Spinal cord (tissue), 10 donors: ENCODE results near the gene TXN. TPM values are rescaled to one million over a fixed set of nuclear protein-coding genes. Genes with fewer than 3 reads are reported as not detected.

ENCODE experiments used
- DNase-seq, 6 donors: peaks; one replicate each; pipeline versions ENCODE4 v3.0.0 to v3.0.0-alpha.2; 2013 to 2015; ENCODE audit warnings: low spot score in 6 of 6, low read depth in 4 of 6
- H3K27ac ChIP-seq: one replicate; pipeline ENCODE4 v1.5.1; 2013; ENCODE audit warnings: low read depth, low read length, control low read depth
- H3K27me3 ChIP-seq: one replicate; pipeline ENCODE4 v1.6.1; 2013; ENCODE audit warnings: low read length; ENCODE audit not compliant: control insufficient read depth, insufficient read depth
- H3K36me3 ChIP-seq: one replicate; pipeline ENCODE4 v1.6.1; 2013; ENCODE audit warnings: low read length; ENCODE audit not compliant: control insufficient read depth, insufficient read depth
- H3K4me1 ChIP-seq: one replicate; pipeline ENCODE4 v1.6.1; 2013; ENCODE audit warnings: low read length; ENCODE audit not compliant: control insufficient read depth, insufficient read depth
- H3K4me3 ChIP-seq: one replicate; pipeline ENCODE4 v1.5.1; 2013; ENCODE audit warnings: low read depth, low read length, control low read depth
- H3K9me3 ChIP-seq: one replicate; pipeline ENCODE4 v1.6.1; 2013; ENCODE audit warnings: low read length; ENCODE audit not compliant: control insufficient read depth, insufficient read depth
- WGBS: methylation state at CpG from one replicate; pipeline ENCODE4 v1.1.5; 2013; ENCODE audit warnings: missing lambda C conversion rate; ENCODE audit not compliant: insufficient coverage; 5-methylcytosine and 5-hydroxymethylcytosine counted together
- polyA plus RNA-seq, 2 donors: library from polyadenylated mRNA; unstranded; fragments of 120-200 nt; gene quantifications; one replicate each; pipeline ENCODE4 v1.2.1, GENCODE V29; 2013; ENCODE audit not compliant: insufficient read length in 2 of 2
- total RNA-seq, 2 donors: library from RNA; depleted of rRNA in 1 of 2; stranded (reverse); fragments of 120-200 nt in 1 of 2; fragments of >200 nt in 1 of 2; gene quantifications; one replicate each; pipeline versions ENCODE4 v1.2.3 to v1.2.4, GENCODE V29; 2013 to 2014
- donor health status: healthy.

Gene TXN
- total and polyA plus RNA-seq, 4 donors: 127 to 214 (median 187) TPM

- H3K36me3 ChIP-seq: peaks cover 9% of the 10 kb centered on the region
- no peak overlapping the region for H3K27ac ChIP-seq
- H3K4me3 ChIP-seq: no peak overlapping the region
- DNase-seq: no peak
- peaks cover 14% of the 10 kb centered on the region for H3K4me1 ChIP-seq
- WGBS: 29% methylated on average over 1 of the region's 4 CpGs
- no peaks in the 10 kb centered on the region for H3K27me3 ChIP-seq
- H3K9me3 ChIP-seq: no peaks in the 10 kb centered on the region
Observed at GRCh38 chr9:110251212-110251611, 5.1 kb downstream of the TXN start.

GRCh38 chr9:110249603-110250002, 6.7 kb downstream of the TXN start:
- H3K27ac ChIP-seq: no peak overlapping the region
- H3K4me3 ChIP-seq: no peak overlapping the region
- H3K4me1 ChIP-seq: peaks cover 4% of the 10 kb centered on the region
- WGBS: 100% methylated on average over 3 of the region's 4 CpGs
- no peaks in the 10 kb centered on the region for H3K9me3 ChIP-seq
- peaks cover 12% of the 10 kb centered on the region for H3K36me3 ChIP-seq
- H3K27me3 ChIP-seq: no peaks in the 10 kb centered on the region
- DNase-seq: no peak

- no peak overlapping the region for H3K4me3 ChIP-seq
- peaks cover 12% of the 10 kb centered on the region for H3K36me3 ChIP-seq
- H3K27me3 ChIP-seq: no peaks in the 10 kb centered on the region
- WGBS: 50% methylated on average over 2 of the region's 2 CpGs
- no peaks in the 10 kb centered on the region for H3K9me3 ChIP-seq
- H3K27ac ChIP-seq: no peak overlapping the region
- DNase-seq: no peak
- no peaks in the 10 kb centered on the region for H3K4me1 ChIP-seq
Observed at GRCh38 chr9:110248361-110248760, 7.9 kb downstream of the TXN start.

GRCh38 chr9:110246214-110246613, 10.1 kb downstream of the TXN start:
- H3K27ac ChIP-seq: no peak overlapping the region
- no peak overlapping the region for H3K4me3 ChIP-seq
- no peaks in the 10 kb centered on the region for H3K4me1 ChIP-seq
- DNase-seq: no peak
- no peaks in the 10 kb centered on the region for H3K27me3 ChIP-seq
- no peaks in the 10 kb centered on the region for H3K9me3 ChIP-seq
- WGBS: 83% methylated on average over 1 of the region's 6 CpGs
- peaks cover 14% of the 10 kb centered on the region for H3K36me3 ChIP-seq

- DNase-seq: no peak
- H3K4me3 ChIP-seq: no peak overlapping the region
- no CpG with 5 or more reads among the region's 3 CpGs for WGBS
Observed at GRCh38 chr9:110244616-110245015, 11.7 kb downstream of the TXN start.

GRCh38 chr9:110241858-110242321, 14.4 kb downstream of the TXN start:
- WGBS: 100% methylated on average over 1 of the region's 1 CpG
- no peak for DNase-seq
- Histone ChIP-seq H3K27ac (no peak overlapping the region), H3K27me3 (no peaks in the 10 kb centered on the region), H3K4me1 (no peaks in the 10 kb centered on the region), H3K36me3 (peaks cover 6% of the 10 kb centered on the region), H3K9me3 (no peaks in the 10 kb centered on the region), H3K4me3 (no peak overlapping the region)

More at GRCh38 chr9:110244616-110245015, 11.7 kb downstream of the TXN start:
- H3K9me3 ChIP-seq: no peaks in the 10 kb centered on the region
- no peaks in the 10 kb centered on the region for H3K4me1 ChIP-seq
- H3K36me3 ChIP-seq: peaks cover 11% of the 10 kb centered on the region
- H3K27me3 ChIP-seq: no peaks in the 10 kb centered on the region
- H3K27ac ChIP-seq: no peak overlapping the region

- H3K27ac ChIP-seq: no peak overlapping the region
- H3K27me3 ChIP-seq: no peaks in the 10 kb centered on the region
- WGBS: no CpG with 5 or more reads among the region's 3 CpGs
- no peak overlapping the region for H3K4me3 ChIP-seq
- no peaks in the 10 kb centered on the region for H3K9me3 ChIP-seq
- DNase-seq: no peak
- no peaks in the 10 kb centered on the region for H3K4me1 ChIP-seq
- peaks cover 5% of the 10 kb centered on the region for H3K36me3 ChIP-seq
Observed at GRCh38 chr9:110241260-110241857, 14.9 kb downstream of the TXN start.

- Histone ChIP-seq H3K27ac (no peak overlapping the region), H3K4me1 (no peaks in the 10 kb centered on the region), H3K27me3 (no peaks in the 10 kb centered on the region), H3K4me3 (no peak overlapping the region), H3K36me3 (peaks cover 2% of the 10 kb centered on the region), H3K9me3 (no peaks in the 10 kb centered on the region)
- no peak for DNase-seq
- whole genome bisulfite sequencing: 56% methylated on average over 1 of the region's 1 CpG
Observed at GRCh38 chr9:110240198-110240597, 16.1 kb downstream of the TXN start.

- no peaks in the 10 kb centered on the region for H3K36me3 ChIP-seq
- no peaks in the 10 kb centered on the region for H3K9me3 ChIP-seq
- no peaks in the 10 kb centered on the region for H3K27me3 ChIP-seq
- no peak overlapping the region for H3K4me3 ChIP-seq
- H3K4me1 ChIP-seq: no peaks in the 10 kb centered on the region
- DNase-seq: no peak
- 100% methylated on average over 2 of the region's 2 CpGs for WGBS
- no peak overlapping the region for H3K27ac ChIP-seq
Observed at GRCh38 chr9:110228321-110228720, 28.0 kb downstream of the TXN start.

GRCh38 chr9:110224583-110224982, 31.7 kb downstream of the TXN start:
- H3K27ac ChIP-seq: no peak overlapping the region
- H3K9me3 ChIP-seq: no peaks in the 10 kb centered on the region
- H3K4me3 ChIP-seq: no peak overlapping the region
- H3K36me3 ChIP-seq: no peaks in the 10 kb centered on the region
- WGBS: no CpG with 5 or more reads among the region's 3 CpGs
- H3K4me1 ChIP-seq: no peaks in the 10 kb centered on the region
- no peaks in the 10 kb centered on the region for H3K27me3 ChIP-seq
- DNase-seq: no peak
